K562 (cell line): Measurements from ENCODE around the gene ZNF391. TPM values are rescaled to one million over a fixed set of nuclear protein-coding genes. Genes with fewer than 3 reads are reported as not detected.
A peak's percentile ranks its signal among the peaks of the same experiment; 100 is the strongest.

ENCODE experiments used
- ATF1 ChIP-seq, 2 experiments: fragments of 450-650 bp in 1 of 2; IDR thresholded peaks; 2 replicates each; pipeline ENCODE4 v1.6.1; 2016; ENCODE audit warnings: missing compliant biosample characterization in 1 of 2, missing genetic modification characterization in 1 of 2
- ATF4 ChIP-seq: fragments of 450-650 bp; formaldehyde crosslinking; IDR thresholded peaks from 2 replicates; pipeline ENCODE4 v1.4.0; 2022; ENCODE audit warnings: mild to moderate bottlenecking, moderate library complexity
- ATF7 ChIP-seq: fragments of 450-650 bp; IDR thresholded peaks from 2 replicates; pipeline ENCODE4 v1.7.1; 2014; ENCODE audit warnings: mild to moderate bottlenecking, moderate library complexity
- DACH1 ChIP-seq: fragments of 450-650 bp; IDR thresholded peaks from 2 replicates; pipeline ENCODE4 v1.6.1; 2018; ENCODE audit not compliant: partially characterized antibody
- ESRRB ChIP-seq: fragments of 250-450 bp; sonication (Bioruptor Pico); IDR thresholded peaks from 2 replicates; pipeline ENCODE4 v1.5.0; 2020; ENCODE audit warnings: mild to moderate bottlenecking, moderate library complexity, borderline replicate concordance
- ID3 ChIP-seq, 2 experiments: fragments of 250-450 bp in 1 of 2; fragments of 450-650 bp in 1 of 2; sonication (Bioruptor Pico) in 1 of 2; IDR thresholded peaks; 2 replicates each; pipeline versions ENCODE4 v1.6.1 to v1.8.0; 2016 to 2021; ENCODE audit warnings: mild to moderate bottlenecking in 2 of 2, moderate library complexity in 2 of 2, missing compliant biosample characterization in 1 of 2, missing genetic modification characterization in 1 of 2
- NR2C2 ChIP-seq, 2 experiments: fragments of 200-800 bp in 1 of 2; sonication (Bioruptor generic) in 1 of 2; sonication (generic) in 1 of 2; formaldehyde crosslinking in 1 of 2; IDR thresholded peaks; 2 replicates each; pipeline versions ENCODE4 v1.6.1 to v1.8.0; 2016 to 2022; ENCODE audit warnings: mild to moderate bottlenecking in 1 of 2, missing compliant biosample characterization in 1 of 2, missing genetic modification characterization in 1 of 2, missing genetic modification reagents in 1 of 2
- POLR2AphosphoS2 ChIP-seq: IDR thresholded peaks from 2 replicates; pipeline ENCODE4 v1.6.1; 2012; ENCODE audit warnings: low read length, improper control_type of control experiment
- SAFB2 ChIP-seq: fragments of 200-400 bp; formaldehyde crosslinking; IDR thresholded peaks from 2 replicates; pipeline ENCODE4 v1.6.1; 2018; ENCODE audit warnings: borderline replicate concordance, low read length, low read depth, moderate library complexity; ENCODE audit not compliant: severe bottlenecking
- SNRNP70 ChIP-seq: fragments of 200-400 bp; formaldehyde crosslinking; optimal IDR thresholded peaks from 2 replicates; pipeline ENCODE3; 2017; ENCODE audit warnings: low read depth, low read length
- TAF7 ChIP-seq: fragments of 450-650 bp; IDR thresholded peaks from 2 replicates; pipeline ENCODE4 v1.6.1; 2016; ENCODE audit warnings: missing genetic modification characterization, missing compliant biosample characterization
- TCFL5 ChIP-seq: fragments of 250-450 bp; sonication (Bioruptor Pico); conservative IDR thresholded peaks from 2 replicates; pipeline ENCODE4 v1.6.1; 2021; ENCODE audit warnings: mild to moderate bottlenecking, moderate library complexity, matching md5 sums
- ZNF445 ChIP-seq: fragments of 250-450 bp; sonication (Bioruptor Pico); IDR thresholded peaks from 2 replicates; pipeline ENCODE4 v1.4.0; 2020; ENCODE audit warnings: low read depth, mild to moderate bottlenecking, moderate library complexity
- ZNF583 ChIP-seq: fragments of 250-450 bp; sonication (Bioruptor Pico); IDR thresholded peaks from 2 replicates; pipeline ENCODE4 v1.4.0; 2020
- polyA plus RNA-seq, 8 experiments: library from polyadenylated mRNA; depleted of rRNA in 4 of 8; stranded (reverse) in 5 of 8; unstranded in 3 of 8; fragments of >200 nt; fragmentation: Nextera tagmentation in 2 of 8; fragmentation: Illumina TruSeq in 1 of 8; extraction: Ambion mirVana in 2 of 8; extraction: Trizol in 1 of 8; gene quantifications; 2 replicates each; pipeline versions ENCODE4 v1.2.1 to v1.2.3, GENCODE V29; 2011 to 2014; ENCODE audit warnings: inconsistent platforms in 1 of 8, missing spikeins in 1 of 8
- total RNA-seq, 7 experiments: library from RNA; depleted of rRNA in 6 of 7; stranded (reverse); fragments of >200 nt in 6 of 7; fragmentation: Illumina TruSeq in 2 of 7; extraction: Trizol in 2 of 7; gene quantifications; 2 replicates each; pipeline versions ENCODE4 v1.2.1 to v1.2.3, GENCODE V29; 2011 to 2021; ENCODE audit warnings: low replicate concordance in 1 of 7
- TF ChIP-seq, protein P1 (sequence below): sonication (generic); formaldehyde crosslinking; IDR thresholded peaks from 2 replicates; pipeline ENCODE4 v1.8.1; 2023; ENCODE audit warnings: mild to moderate bottlenecking, missing genetic modification reagents
- TF ChIP-seq, protein P2 (sequence below): IDR thresholded peaks from 3 replicates; pipeline ENCODE4 v1.6.1; 2011; ENCODE audit warnings: borderline replicate concordance, mild to moderate bottlenecking; ENCODE audit not compliant: insufficient read length, insufficient read depth
- TF ChIP-seq, protein P3 (sequence below): IDR thresholded peaks from 2 replicates; pipeline ENCODE4 v1.6.1; 2012; ENCODE audit warnings: low read depth, low read length, improper control_type of control experiment, borderline replicate concordance

Gene ZNF391
- total and polyA plus RNA-seq, 9 of the 15 experiments (the other 6 are each of a cell fraction or from before 2014, with no cell fraction given): 2.3 to 10.1 (median 5.8) TPM

DNA sequence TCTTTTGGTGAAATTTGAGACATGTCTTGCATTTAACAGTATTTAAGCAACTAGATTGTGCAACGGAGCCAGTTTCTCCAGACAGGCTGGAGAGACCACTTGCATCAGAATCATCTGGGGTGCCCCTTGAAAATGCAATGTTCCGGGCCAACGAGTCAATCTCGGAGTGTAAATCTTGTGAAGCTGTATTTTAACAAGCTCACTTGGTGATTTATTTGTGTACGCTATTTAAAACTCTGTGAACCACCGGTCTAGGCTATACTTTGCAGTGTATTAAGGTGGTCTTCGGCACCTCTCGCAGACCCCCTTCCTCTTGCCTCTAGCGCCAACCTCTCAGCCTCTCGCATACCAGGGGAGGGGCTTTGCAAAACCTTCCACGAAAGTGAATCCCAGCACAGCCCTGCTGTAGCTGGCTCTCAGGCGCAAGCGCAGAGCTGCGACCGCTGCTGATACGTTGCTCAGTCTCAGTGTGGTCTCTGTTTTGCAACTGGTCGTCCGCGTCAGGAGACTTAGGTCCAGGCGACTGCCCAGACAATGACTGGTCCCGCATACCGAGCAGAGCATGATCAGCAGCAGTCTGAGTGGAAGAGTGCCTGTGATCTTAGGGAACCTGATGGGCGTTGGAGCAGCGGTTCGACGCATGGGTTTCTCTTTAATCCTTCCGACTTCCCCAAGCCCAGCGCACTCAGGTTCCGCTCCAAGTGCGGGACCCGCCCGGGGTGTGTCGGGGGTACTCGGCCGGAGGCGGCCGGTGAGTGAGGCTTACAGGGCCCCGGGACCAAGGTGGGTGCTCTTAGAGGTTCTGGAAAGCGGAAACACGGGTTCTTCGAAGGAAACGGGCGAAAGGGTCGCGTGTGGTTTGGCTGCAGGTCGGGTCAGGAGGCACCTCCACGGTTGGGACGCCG, at the start of gene ZNF391 (continued):
- TF ChIP-seq ESRRB (CRISPR knock-in tag) (no peak), ATF1 (CRISPR knock-in tag; IDR thresholded peaks at IDR 0.05) (peak; percentile 36; the same call in 1 of the 2 replicates), ATF1 (tag; IDR thresholded peaks at IDR 0.05) (peak; percentile 90), DACH1 (peak; percentile 14), SNRNP70 (no peak), ATF4 (peak; percentile 37; the same call in 1 of the 2 replicates), ZNF583 (CRISPR knock-in tag) (peak; percentile 70), ID3 (CRISPR knock-in tag; IDR thresholded peaks at IDR 0.05) (no peak), ID3 (tag; IDR thresholded peaks at IDR 0.05) (peak; percentile 91), ZNF445 (CRISPR knock-in tag) (no peak), SAFB2 (no peak), NR2C2 (CRISPR knock-in tag; IDR thresholded peaks at IDR 0.05) (peak; percentile 87), NR2C2 (tag; IDR thresholded peaks at IDR 0.05) (peak; percentile 87), POLR2AphosphoS2 (no peak; the same call in 1 of the 2 replicates), TCFL5 (CRISPR knock-in tag) (no peak), TAF7 (tag) (peak; percentile 95), ATF7 (peak; percentile 84)
- TF ChIP-seq, protein P1, sequence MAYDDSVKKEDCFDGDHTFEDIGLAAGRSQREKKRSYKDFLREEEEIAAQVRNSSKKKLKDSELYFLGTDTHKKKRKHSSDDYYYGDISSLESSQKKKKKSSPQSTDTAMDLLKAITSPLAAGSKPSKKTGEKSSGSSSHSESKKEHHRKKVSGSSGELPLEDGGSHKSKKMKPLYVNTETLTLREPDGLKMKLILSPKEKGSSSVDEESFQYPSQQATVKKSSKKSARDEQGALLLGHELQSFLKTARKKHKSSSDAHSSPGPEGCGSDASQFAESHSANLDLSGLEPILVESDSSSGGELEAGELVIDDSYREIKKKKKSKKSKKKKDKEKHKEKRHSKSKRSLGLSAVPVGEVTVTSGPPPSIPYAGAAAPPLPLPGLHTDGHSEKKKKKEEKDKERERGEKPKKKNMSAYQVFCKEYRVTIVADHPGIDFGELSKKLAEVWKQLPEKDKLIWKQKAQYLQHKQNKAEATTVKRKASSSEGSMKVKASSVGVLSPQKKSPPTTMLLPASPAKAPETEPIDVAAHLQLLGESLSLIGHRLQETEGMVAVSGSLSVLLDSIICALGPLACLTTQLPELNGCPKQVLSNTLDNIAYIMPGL (CRISPR knock-in tag): peak; percentile 90; the same call in 1 of the 2 replicates
- TF ChIP-seq, protein P2, sequence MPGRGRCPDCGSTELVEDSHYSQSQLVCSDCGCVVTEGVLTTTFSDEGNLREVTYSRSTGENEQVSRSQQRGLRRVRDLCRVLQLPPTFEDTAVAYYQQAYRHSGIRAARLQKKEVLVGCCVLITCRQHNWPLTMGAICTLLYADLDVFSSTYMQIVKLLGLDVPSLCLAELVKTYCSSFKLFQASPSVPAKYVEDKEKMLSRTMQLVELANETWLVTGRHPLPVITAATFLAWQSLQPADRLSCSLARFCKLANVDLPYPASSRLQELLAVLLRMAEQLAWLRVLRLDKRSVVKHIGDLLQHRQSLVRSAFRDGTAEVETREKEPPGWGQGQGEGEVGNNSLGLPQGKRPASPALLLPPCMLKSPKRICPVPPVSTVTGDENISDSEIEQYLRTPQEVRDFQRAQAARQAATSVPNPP: no peak
- TF ChIP-seq, protein P3, sequence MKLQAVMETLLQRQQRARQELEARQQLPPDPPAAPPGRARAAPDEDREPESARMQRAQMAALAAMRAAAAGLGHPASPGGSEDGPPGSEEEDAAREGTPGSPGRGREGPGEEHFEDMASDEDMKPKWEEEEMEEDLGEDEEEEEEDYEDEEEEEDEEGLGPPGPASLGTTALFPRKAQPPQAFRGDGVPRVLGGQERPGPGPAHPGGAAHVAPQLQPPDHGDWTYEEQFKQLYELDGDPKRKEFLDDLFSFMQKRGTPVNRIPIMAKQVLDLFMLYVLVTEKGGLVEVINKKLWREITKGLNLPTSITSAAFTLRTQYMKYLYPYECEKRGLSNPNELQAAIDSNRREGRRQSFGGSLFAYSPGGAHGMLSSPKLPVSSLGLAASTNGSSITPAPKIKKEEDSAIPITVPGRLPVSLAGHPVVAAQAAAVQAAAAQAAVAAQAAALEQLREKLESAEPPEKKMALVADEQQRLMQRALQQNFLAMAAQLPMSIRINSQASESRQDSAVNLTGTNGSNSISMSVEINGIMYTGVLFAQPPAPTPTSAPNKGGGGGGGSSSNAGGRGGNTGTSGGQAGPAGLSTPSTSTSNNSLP: no peak
